Ovary (tissue), 10 donors: ENCODE measurements around the gene UBE2L3. TPM values are rescaled to one million over a fixed set of nuclear protein-coding genes. Genes with fewer than 3 reads are reported as not detected.
"Not testable (repeated sequence)": the region's sequence is repeated elsewhere in the genome, so short reads cannot be mapped to it uniquely, and the experiment has no call there.

Source experiments
- DNase-seq, 5 donors: peaks; one replicate each; pipeline ENCODE4 v3.0.0-alpha.2; 2019 to 2020
- H3K27ac ChIP-seq, 2 donors: fragments of 200-600 bp; one replicate each; pipeline versions ENCODE4 v1.5.1 to v1.8.0; 2019 to 2022
- H3K27me3 ChIP-seq: fragments of 200-600 bp; one replicate; pipeline ENCODE4 v1.8.0; 2022
- H3K36me3 ChIP-seq: fragments of 200-600 bp; sonication (generic); one replicate; pipeline ENCODE4 v1.5.1; 2019
- H3K4me1 ChIP-seq: one replicate; pipeline ENCODE4 v1.8.1; 2013; ENCODE audit warnings: mild to moderate bottlenecking, moderate library complexity; ENCODE audit not compliant: insufficient read depth
- H3K4me3 ChIP-seq: fragments of 200-600 bp; sonication (generic); one replicate; pipeline ENCODE4 v1.5.1; 2017
- H3K9me3 ChIP-seq, 2 donors: fragments of 200-600 bp in 1 of 2; sonication (generic) in 1 of 2; one replicate each; pipeline versions ENCODE4 v1.5.1 to v1.8.1; 2013 to 2019; ENCODE audit warnings: mild to moderate bottlenecking in 1 of 2, moderate library complexity in 1 of 2
- POLR2A ChIP-seq: fragments of 450-650 bp; IDR thresholded peaks from one replicate; pipeline ENCODE4 v1.6.1; 2017; ENCODE audit warnings: antibody characterized with exemption, mild to moderate bottlenecking, moderate library complexity
- WGBS, 3 donors: extraction: QIAGEN DNeasy Blood & Tissue Kit in 1 of 3; methylation state at CpG; one replicate each; pipeline versions ENCODE4 v1.1.5 to v1.1.7; 2013 to 2017; 5-methylcytosine and 5-hydroxymethylcytosine counted together
- intact Hi-C, 4 donors: fragments of 100-400 bp; cut with DNase I; formaldehyde crosslinking; loops; one replicate each; pipeline versions ENCODE4 v1.11.0 to v1.15.1; 2022 to 2023
- long read RNA-seq, 3 donors: library from polyadenylated mRNA in 2 of 3; unstranded in 2 of 3; transcript quantifications; one replicate each; pipeline ENCODE4 v2.0.0 and lab custom pipeline, GENCODE V29; 2021 to 2026
- polyA plus RNA-seq, 2 donors: library from polyadenylated mRNA; stranded (reverse); fragments of 200-250 nt in 1 of 2; fragments of 350-450 nt in 1 of 2; fragmentation: Illumina TruSeq in 1 of 2; extraction: RNeasy Lipid Tissue Mini Kit (QIAGEN cat#74804) in 1 of 2; gene quantifications; one replicate each; pipeline ENCODE4 v1.2.3, GENCODE V29; 2013 to 2014
- total RNA-seq, 7 donors: library from RNA; depleted of rRNA in 2 of 7; stranded (reverse); fragments of >200 nt in 2 of 7; fragmentation: NEBNext Ultra II Directional in 3 of 7; extraction: Animal tissue kit (Norgen Biotek cat#: 25700) in 3 of 7; gene quantifications; one replicate each; pipeline versions ENCODE4 v1.1.0 to v1.2.4, GENCODE V29; 2016 to 2023
- TF ChIP-seq, protein P1 (sequence below), 3 donors: fragments of 450-650 bp in 2 of 3; fragments of 200-600 bp in 1 of 3; IDR thresholded peaks; one replicate each; pipeline versions ENCODE4 v1.5.1 to v1.8.0; 2016 to 2022; ENCODE audit warnings: antibody characterized with exemption in 3 of 3, mild to moderate bottlenecking in 1 of 3
- donor health status: DM: no; HTN: no; CAD: no; lungs with moderate emphysema.
- donor health status: DM: no; HTN: no; CAD: no.
- donor health status: Bipolar disorder and iron deficiency.
- donor health status: DM: yes; HTN: yes; CAD: no.
- donor health status: DM: no; HTN: no; CAD: no.
- donor health status: DM: yes; HTN: yes; CAD: no.

The UBE2L3 gene
- 10 to 100 TPM; 20.3 to 42.0 (median 39.9) TPM for total RNA-seq
- polyA plus RNA-seq: 100 to 1,000 TPM in 1 of 2 donors, 10 to 100 TPM in 1; 30.7 to 105 TPM
- long read RNA-seq, donor 1, transcript UBE2L3-201 (4 exons, 3,028 nt): major isoform, 144 of 206 reads
- long read RNA-seq, donor 1, partial matches to known transcripts: 43 of 206 reads
- long read RNA-seq, donor 1, other reads (novel, unspliced or antisense): 15 of 206 reads
- long read RNA-seq, donor 2, transcript UBE2L3-201 (4 exons, 3,028 nt): major isoform, 54 of 58 reads
- long read RNA-seq, donor 2, partial matches to known transcripts: 0 of 58 reads
- long read RNA-seq, donor 2, other reads (novel, unspliced or antisense): 0 of 58 reads
- long read RNA-seq, donor 3, transcript UBE2L3-201 (4 exons, 3,028 nt): major isoform, 59 of 76 reads
- long read RNA-seq, donor 3, partial matches to known transcripts: 13 of 76 reads
- long read RNA-seq, donor 3, other reads (novel, unspliced or antisense): 2 of 76 reads

DNA sequence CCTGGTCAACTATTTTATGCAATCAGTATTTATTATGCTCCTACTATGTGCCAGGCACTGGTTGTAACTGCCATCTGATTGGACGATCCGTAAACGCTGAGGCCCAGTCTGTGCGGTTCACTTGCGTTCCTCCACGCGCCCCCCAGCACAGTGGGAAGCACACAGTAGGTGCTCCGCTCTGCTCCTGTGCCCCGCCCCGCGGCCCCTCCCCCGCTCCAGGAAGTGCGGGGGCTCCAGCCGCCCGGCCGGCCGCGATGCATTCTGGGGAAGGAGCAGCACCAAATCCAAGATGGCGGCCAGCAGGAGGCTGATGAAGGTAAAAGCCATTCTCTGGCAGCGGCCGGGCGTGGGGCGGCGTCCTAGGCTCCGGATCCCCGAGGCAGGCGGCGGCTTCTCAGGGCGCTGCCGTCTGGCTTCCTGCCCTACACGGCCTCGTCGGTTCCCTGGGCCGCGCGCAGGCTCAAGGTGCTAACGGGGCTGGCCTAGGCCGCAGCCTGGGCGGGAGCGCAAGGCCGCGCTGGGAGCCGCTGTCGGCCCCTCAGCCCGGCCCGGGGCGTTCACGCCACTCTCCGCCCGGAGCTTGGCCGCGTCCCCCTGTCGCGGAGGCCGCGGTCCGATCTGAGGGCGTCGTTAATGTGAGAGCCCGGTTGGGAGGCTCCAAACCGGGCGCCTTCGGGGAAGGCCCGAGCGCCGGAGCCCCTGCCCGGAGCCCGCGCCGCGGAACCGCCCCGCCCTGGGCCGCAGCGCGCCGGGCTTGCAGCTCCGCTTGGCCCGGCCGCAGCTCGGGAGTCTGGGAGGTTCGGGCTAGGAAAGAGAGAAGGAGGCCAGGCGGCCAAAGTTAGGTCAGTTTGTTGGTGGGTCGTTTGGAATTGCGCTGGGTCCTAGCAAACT lies at the start of gene UBE2L3:
UBE2L3 (plus strand) TSS at position 259 of the 891 bp plus-strand sequence; CDS start at position 290, 31 bp downstream.
- H3K36me3 ChIP-seq: no peaks in the 10 kb centered on the region
- H3K4me3 ChIP-seq: peak within 1 kb of the TSS; percentile 53
- no peaks in the 10 kb centered on the region for H3K9me3 ChIP-seq
- peaks cover 10% of the 10 kb centered on the region for H3K4me1 ChIP-seq
- intact Hi-C loops: no loop called here
- TF ChIP-seq POLR2A: peak; percentile 55
- TF ChIP-seq, protein P1, sequence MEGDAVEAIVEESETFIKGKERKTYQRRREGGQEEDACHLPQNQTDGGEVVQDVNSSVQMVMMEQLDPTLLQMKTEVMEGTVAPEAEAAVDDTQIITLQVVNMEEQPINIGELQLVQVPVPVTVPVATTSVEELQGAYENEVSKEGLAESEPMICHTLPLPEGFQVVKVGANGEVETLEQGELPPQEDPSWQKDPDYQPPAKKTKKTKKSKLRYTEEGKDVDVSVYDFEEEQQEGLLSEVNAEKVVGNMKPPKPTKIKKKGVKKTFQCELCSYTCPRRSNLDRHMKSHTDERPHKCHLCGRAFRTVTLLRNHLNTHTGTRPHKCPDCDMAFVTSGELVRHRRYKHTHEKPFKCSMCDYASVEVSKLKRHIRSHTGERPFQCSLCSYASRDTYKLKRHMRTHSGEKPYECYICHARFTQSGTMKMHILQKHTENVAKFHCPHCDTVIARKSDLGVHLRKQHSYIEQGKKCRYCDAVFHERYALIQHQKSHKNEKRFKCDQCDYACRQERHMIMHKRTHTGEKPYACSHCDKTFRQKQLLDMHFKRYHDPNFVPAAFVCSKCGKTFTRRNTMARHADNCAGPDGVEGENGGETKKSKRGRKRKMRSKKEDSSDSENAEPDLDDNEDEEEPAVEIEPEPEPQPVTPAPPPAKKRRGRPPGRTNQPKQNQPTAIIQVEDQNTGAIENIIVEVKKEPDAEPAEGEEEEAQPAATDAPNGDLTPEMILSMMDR (IDR thresholded peaks at IDR 0.05): no peak
- H3K27ac ChIP-seq: peak within 1 kb of the TSS; percentile 64 to 92
- no peaks in the 10 kb centered on the region for H3K27me3 ChIP-seq
- peak; percentile 82 to 88 (median 85) for DNase-seq
- WGBS, 3 donors: 0 to 1% (median 1%) methylated on average over 76 to 85 of the region's 85 CpGs

DNA sequence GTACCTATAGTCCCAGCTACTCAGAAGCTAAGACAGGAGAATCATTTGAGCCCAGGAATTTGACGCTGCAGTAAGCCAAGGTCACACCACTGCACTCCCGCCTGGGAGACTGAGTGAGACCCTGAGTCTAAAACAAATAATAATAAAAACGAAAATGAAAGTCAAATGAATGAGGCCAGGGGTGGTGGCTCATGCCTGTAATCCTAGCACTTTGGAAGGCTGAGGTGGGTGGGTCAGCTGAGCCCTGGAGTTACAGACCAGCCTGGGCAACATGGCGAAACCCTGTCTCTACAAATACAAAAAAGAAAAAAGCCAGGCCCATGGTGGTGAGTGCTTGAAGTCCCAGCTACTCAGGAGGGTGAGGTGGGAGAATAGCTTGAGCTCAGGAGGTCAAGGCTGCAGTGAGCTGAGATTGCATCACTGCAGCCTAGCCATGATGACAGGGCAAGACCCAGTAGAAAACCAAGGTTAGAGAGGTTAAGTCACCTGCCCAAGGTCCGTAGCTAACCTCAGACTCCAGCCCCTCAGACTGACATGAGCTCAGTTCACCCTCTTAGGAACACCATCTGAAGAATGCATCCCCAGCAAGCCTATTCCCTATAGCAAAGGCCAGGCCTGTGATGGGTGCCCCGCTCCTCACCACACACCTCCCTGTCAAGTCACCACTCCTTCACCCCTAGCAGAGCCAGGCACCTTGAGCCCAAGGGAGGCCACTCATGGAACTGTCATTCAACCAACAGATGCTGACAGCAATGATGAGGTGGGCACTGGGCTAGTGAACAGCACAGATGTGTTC lies 40.6 kb upstream of the UBE2L3 start:
- no CpG with 5 or more reads among the region's 6 CpGs for WGBS, 3 donors
- H3K4me1 ChIP-seq, H3K27me3 ChIP-seq, H3K27ac ChIP-seq, DNase-seq, H3K4me3 ChIP-seq, H3K9me3 ChIP-seq, intact Hi-C loops, H3K36me3 ChIP-seq: not testable (repeated sequence)

DNA sequence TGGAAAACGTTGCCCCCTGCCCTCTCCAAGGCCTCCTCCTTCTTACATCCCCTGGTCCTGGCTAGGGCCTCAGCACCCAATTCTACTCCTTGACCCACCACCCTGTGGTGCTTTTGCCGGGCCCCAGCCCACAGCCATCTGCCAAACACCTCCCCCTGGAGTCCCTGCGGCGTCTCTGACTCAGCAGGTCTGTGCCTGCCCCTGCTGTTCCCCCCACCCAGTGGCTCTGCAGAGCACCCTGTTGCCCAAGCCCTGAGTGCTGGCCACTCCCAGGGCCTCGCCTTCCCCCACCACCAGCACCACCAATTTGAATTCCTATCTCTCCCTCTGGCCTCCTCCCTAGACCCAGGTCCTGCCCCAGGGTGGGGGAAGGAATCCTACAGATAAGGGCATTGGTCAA lies 36.0 kb upstream of the UBE2L3 start:
- DNase-seq, intact Hi-C loops, H3K27me3 ChIP-seq, H3K36me3 ChIP-seq, H3K4me3 ChIP-seq, H3K9me3 ChIP-seq, H3K27ac ChIP-seq, H3K4me1 ChIP-seq: not testable (repeated sequence)
- WGBS, 3 donors: no CpG with 5 or more reads among the region's 5 CpGs

DNA sequence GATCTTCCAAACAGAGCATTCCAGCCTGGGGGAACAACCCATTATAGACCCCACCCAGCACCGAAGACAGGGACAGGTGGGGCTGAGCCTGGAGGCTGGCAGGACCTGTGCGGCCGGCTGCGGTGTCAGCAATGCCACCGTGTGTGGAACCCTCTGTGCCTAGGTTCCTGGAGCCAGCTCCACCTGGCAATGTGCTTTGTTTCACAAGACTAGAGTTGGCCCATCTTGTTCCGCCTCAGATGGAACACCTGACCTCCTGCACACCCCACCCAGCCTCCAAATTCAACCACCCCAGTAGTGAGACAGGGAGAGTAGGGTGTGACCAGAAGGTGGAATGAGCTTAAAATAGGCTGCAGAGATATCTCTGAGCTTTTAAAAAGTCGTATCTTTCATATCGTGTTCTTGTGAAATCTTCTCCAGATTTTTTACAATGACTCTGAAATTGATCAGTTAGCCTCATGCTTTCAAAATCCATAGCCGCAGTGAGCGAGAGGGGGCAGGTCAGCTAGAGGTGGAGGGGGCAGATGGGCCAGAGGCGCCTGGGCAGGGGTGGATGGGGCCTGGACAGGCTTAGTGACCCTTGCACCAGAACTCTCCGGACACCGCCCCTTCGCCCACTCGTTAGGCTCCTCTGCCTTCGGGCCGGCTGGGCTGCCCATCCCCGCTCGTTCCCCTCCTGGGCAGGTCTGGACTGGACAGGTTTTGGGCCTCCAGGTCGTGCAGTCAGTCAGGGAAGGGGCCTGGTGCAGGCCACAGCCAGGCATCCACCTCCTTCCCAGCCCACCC lies 34.5 kb upstream of the UBE2L3 start:
- intact Hi-C loops: not testable (repeated sequence)

DNA sequence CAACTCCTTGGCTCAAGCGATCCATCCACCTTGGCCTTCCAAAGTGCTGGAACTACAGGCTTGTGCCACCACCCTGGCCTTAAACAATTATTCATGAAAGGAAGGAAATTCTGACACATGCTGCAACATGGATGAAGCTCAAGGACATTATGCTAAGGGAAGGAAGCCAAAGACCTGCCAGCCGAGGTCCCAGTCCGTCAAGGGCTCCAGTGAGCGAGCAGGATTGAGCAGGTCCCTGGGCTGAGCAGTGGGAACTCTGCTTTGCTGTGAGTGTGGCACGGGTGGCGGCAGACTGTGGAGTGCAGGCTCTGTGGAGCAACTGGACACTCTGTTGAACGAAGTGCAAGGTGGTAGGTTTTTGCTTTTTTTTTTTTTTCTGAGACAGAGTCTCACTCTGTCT lies 27.7 kb upstream of the UBE2L3 start:
- DNase-seq, H3K27ac ChIP-seq, H3K36me3 ChIP-seq, H3K4me3 ChIP-seq, H3K27me3 ChIP-seq, H3K4me1 ChIP-seq, intact Hi-C loops, H3K9me3 ChIP-seq: not testable (repeated sequence)
- no CpG with 5 or more reads among the region's 7 CpGs for WGBS, 3 donors

More for the DNA sequence above, 34.5 kb upstream of the UBE2L3 start:
- not testable (repeated sequence) for H3K9me3 ChIP-seq, H3K36me3 ChIP-seq, H3K4me3 ChIP-seq, DNase-seq, H3K27me3 ChIP-seq, H3K4me1 ChIP-seq, H3K27ac ChIP-seq
- WGBS, 3 donors: no CpG with 5 or more reads among the region's 20 CpGs

DNA sequence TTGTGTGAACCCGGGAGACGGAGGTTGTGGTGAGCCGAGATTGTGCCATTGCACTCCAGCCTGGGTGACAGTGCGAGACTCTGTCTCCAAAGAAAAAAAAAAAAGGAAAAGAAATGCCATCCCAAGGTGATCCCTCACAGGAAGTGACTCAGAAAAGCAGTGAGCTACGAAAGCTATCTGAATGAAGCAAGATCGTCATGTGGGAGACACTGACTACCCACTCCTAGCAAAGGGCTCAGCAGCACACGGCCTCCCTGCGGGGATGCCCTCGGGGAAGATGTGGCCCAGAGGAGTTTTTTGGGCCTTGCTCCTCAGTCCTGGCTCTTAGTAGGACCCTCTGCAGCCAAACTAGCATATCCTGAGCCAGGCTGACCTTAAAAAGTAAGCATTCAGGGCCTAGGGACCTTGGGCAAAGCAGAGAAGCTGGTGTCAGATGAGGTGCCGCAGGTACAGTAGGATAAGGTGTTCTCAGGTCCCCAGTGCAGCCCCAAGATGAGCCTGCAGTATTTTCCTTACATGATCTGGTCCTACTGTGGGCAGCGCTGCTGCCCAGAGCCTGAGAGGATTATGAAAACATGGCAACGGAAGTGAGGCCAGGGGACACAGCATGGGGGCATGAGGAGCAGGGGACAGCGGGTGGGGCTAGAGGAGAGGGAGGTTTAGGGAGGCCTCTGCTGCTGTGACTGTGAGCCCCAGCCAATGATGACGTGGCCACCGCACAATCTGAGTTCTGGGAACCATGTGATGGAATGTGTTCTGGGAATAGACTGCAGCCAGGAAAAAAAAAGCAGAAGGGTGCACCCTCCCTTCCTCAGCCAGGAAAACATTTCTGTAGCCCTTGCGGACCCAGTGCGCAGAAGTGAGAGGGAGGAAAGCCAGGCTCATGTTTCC lies 22.8 kb upstream of the UBE2L3 start:
- H3K36me3 ChIP-seq, H3K27ac ChIP-seq, H3K27me3 ChIP-seq, intact Hi-C loops, H3K4me1 ChIP-seq, DNase-seq, H3K4me3 ChIP-seq, H3K9me3 ChIP-seq: not testable (repeated sequence)
- WGBS, 3 donors: 94% methylated on average over 1 to 2 of the region's 17 CpGs; no CpG with 5 or more reads in 1 of the 3 donors

DNA sequence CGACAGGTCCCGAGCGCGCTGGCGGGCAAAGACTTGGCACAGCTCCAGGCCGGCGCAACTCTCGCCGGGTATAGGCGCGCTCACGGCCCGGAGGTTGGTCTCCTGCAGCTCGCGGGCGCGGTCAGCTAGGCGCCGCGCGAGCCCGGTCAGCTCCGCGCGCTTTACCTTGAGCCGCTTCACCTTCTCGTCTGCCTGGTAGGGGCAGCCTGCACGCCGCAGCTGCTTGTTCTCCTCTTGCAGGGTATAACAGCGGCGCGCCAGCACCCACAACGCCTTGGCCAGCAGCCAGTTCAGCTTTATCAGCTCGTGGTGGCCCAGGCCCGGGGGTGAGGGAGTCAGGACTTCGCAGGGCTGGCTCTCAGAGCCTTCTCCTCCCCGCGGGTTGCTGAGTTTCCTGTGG lies 18.0 kb upstream of the UBE2L3 start:
- WGBS, 3 donors: no CpG with 5 or more reads among the region's 38 CpGs
- H3K27me3 ChIP-seq, DNase-seq, H3K36me3 ChIP-seq, H3K27ac ChIP-seq, H3K9me3 ChIP-seq, H3K4me3 ChIP-seq, H3K4me1 ChIP-seq, intact Hi-C loops: not testable (repeated sequence)

DNA sequence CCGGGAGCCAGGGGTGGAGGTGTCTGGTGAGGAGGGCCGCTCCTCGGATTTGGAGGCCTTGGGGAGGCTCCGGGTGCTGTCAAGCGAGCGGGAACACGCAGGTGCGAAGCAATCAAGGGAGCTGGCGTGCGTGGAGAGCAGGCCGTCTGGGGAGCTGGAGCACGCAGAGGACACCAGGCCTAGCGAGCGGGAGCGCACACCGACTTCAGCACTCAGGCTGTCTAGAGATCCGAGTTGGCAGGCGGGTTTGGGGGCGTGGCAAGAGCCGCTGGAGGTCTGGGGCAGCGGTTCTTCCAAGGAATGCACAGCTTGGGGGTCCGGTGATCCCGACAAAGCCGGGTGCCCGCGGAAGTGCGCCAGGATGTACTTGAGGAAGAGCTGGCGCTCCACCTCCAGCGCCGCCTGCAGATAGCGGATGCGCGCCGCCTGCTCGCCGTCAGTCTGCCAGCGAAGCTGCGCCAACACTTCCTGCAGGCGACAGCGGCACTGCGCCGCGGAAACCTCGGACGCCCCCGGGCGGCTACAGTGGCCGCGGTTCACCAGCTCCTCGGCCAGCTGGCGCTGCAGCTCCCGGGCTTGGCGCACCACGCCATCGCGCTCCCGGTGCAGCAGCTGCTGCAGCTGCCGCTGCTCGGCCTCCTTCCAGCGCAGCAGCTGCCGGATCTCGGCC lies 17.4 kb upstream of the UBE2L3 start:
- H3K27me3 ChIP-seq, H3K4me1 ChIP-seq, H3K4me3 ChIP-seq, H3K27ac ChIP-seq, intact Hi-C loops, H3K9me3 ChIP-seq, DNase-seq, H3K36me3 ChIP-seq: not testable (repeated sequence)
- no CpG with 5 or more reads among the region's 62 CpGs for WGBS, 3 donors
